ENCODE results near the gene MACIR. TPM values are rescaled to one million over a fixed set of nuclear protein-coding genes. Genes with fewer than 3 reads are reported as not detected.

The MACIR gene
- total and polyA plus RNA-seq, 2 of the 13 experiments (the other 11 are each of a cell fraction or from before 2014, with no cell fraction given), result 2.4 to 4.4 TPM

DNA sequence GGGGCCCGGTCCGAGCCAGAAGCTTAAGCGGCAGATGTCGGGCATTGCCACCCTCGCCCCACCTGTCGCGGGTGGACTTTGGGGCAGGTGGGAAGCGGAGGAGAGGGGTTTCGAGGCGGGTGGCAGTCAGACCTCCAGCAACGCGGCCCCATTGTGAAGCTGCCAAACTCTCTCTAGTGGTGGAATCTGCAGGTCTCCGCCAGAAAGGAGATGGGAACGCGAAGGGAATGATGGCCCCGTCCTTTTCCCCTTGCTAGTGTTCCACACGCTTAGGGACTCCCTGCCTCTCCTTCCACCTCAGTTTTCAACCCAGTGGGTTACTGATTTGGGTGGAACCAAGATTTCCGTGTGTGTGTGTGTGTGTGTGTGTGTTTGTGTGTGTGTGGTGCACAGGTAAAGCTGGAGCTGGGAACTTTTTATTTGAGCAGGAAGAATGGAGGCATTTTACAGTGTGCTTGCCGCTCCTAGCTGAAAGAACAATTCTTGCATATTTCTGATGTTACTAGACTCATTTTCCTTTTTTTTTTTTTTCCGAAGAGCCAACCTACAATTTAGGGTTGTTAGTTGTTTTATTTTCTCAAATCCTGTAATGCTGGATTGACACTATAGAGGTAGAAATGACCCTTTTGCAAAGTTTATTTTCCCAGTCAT, 1.3 kb downstream of the MACIR start (continued):
- TF ChIP-seq, protein P1, sequence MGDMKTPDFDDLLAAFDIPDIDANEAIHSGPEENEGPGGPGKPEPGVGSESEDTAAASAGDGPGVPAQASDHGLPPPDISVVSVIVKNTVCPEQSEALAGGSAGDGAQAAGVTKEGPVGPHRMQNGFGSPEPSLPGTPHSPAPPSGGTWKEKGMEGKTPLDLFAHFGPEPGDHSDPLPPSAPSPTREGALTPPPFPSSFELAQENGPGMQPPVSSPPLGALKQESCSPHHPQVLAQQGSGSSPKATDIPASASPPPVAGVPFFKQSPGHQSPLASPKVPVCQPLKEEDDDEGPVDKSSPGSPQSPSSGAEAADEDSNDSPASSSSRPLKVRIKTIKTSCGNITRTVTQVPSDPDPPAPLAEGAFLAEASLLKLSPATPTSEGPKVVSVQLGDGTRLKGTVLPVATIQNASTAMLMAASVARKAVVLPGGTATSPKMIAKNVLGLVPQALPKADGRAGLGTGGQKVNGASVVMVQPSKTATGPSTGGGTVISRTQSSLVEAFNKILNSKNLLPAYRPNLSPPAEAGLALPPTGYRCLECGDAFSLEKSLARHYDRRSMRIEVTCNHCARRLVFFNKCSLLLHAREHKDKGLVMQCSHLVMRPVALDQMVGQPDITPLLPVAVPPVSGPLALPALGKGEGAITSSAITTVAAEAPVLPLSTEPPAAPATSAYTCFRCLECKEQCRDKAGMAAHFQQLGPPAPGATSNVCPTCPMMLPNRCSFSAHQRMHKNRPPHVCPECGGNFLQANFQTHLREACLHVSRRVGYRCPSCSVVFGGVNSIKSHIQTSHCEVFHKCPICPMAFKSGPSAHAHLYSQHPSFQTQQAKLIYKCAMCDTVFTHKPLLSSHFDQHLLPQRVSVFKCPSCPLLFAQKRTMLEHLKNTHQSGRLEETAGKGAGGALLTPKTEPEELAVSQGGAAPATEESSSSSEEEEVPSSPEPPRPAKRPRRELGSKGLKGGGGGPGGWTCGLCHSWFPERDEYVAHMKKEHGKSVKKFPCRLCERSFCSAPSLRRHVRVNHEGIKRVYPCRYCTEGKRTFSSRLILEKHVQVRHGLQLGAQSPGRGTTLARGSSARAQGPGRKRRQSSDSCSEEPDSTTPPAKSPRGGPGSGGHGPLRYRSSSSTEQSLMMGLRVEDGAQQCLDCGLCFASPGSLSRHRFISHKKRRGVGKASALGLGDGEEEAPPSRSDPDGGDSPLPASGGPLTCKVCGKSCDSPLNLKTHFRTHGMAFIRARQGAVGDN (CRISPR knock-in tag; IDR thresholded peaks at IDR 0.05), result no peak; the same call in 1 of the 2 replicates
- TF ChIP-seq MYC (CRISPR knock-in tag; IDR thresholded peaks at IDR 0.05; ENCODE audit: borderline replicate concordance) (no peak), REPIN1 (CRISPR knock-in tag; IDR thresholded peaks at IDR 0.05; ENCODE audit: borderline replicate concordance, low read depth) (no peak), ZNF501 (CRISPR knock-in tag; IDR thresholded peaks at IDR 0.05) (0 out of 2 replicates have a peak, but pooled peaks have one; percentile 1), ZNF292 (CRISPR knock-in tag; IDR thresholded peaks at IDR 0.05; ENCODE audit: borderline replicate concordance, low read depth) (0 out of 2 replicates have a peak, but pooled peaks have one; percentile 49), REL (CRISPR knock-in tag; conservative IDR thresholded peaks at IDR 0.05) (no peak), NAIF1 (CRISPR knock-in tag; IDR thresholded peaks at IDR 0.05; ENCODE audit: borderline replicate concordance) (no peak), ZNF572 (CRISPR knock-in tag; IDR thresholded peaks at IDR 0.05) (no peak), ZNF18 (CRISPR knock-in tag; IDR thresholded peaks at IDR 0.05; ENCODE audit: insufficient replicate concordance) (no peak), FOXC1 (CRISPR knock-in tag; IDR thresholded peaks at IDR 0.05; ENCODE audit: borderline replicate concordance) (0 out of 2 replicates have a peak, but pooled peaks have one; percentile 0), STAT5B (CRISPR knock-in tag; IDR thresholded peaks at IDR 0.05) (no peak), PCBP1 (IDR thresholded peaks at IDR 0.05; ENCODE audit: borderline replicate concordance, low read depth, low read length) (no peak), GPN1 (CRISPR knock-in tag; IDR thresholded peaks at IDR 0.05; ENCODE audit: borderline replicate concordance) (no peak), ZFX (CRISPR knock-in tag; IDR thresholded peaks at IDR 0.05; ENCODE audit: low read depth) (no peak), CHCHD3 (CRISPR knock-in tag; IDR thresholded peaks at IDR 0.05) (no peak), ZSCAN29 (CRISPR knock-in tag; conservative IDR thresholded peaks at IDR 0.05) (no peak)
- TF ChIP-seq, protein P2, sequence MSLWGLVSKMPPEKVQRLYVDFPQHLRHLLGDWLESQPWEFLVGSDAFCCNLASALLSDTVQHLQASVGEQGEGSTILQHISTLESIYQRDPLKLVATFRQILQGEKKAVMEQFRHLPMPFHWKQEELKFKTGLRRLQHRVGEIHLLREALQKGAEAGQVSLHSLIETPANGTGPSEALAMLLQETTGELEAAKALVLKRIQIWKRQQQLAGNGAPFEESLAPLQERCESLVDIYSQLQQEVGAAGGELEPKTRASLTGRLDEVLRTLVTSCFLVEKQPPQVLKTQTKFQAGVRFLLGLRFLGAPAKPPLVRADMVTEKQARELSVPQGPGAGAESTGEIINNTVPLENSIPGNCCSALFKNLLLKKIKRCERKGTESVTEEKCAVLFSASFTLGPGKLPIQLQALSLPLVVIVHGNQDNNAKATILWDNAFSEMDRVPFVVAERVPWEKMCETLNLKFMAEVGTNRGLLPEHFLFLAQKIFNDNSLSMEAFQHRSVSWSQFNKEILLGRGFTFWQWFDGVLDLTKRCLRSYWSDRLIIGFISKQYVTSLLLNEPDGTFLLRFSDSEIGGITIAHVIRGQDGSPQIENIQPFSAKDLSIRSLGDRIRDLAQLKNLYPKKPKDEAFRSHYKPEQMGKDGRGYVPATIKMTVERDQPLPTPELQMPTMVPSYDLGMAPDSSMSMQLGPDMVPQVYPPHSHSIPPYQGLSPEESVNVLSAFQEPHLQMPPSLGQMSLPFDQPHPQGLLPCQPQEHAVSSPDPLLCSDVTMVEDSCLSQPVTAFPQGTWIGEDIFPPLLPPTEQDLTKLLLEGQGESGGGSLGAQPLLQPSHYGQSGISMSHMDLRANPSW (CRISPR knock-in tag; IDR thresholded peaks at IDR 0.05; ENCODE audit: borderline replicate concordance), result no peak
- TF ChIP-seq, protein P3, sequence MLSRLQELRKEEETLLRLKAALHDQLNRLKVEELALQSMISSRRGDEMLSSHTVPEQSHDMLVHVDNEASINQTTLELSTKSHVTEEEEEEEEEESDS (CRISPR knock-in tag; IDR thresholded peaks at IDR 0.05; ENCODE audit: borderline replicate concordance), result 0 out of 2 replicates have a peak, but pooled peaks have one; percentile 1
- TF ChIP-seq, protein P4, sequence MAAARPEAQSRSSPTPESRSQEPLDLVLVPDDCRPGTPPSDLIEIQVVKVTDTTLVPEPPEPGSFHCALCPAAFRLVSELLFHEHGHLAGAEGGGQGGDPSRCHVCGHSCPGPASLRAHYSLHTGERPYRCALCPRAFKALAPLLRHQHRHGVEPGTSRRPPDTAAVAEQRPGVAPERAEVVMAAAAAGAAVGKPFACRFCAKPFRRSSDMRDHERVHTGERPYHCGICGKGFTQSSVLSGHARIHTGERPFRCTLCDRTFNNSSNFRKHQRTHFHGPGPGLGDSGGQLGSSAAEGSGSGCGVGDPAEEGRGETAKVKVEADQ (CRISPR knock-in tag; IDR thresholded peaks at IDR 0.05; ENCODE audit: borderline replicate concordance), result no peak

All from HepG2 (cell line).